Thyroid gland (tissue), 4 donors: ENCODE data around the gene AURKB. TPM values are rescaled to one million over a fixed set of nuclear protein-coding genes. Genes with fewer than 3 reads are reported as not detected.
A peak's percentile ranks its signal among the peaks of the same experiment; 100 is the strongest.
"Not testable (repeated sequence)": the region's sequence is repeated elsewhere in the genome, so short reads cannot be mapped to it uniquely, and the experiment has no call there.

Experiments used
- DNase-seq, 2 donors: peaks; one replicate each; pipeline ENCODE4 v3.0.0-alpha.2; 2019
- H3K27ac ChIP-seq, 3 donors: fragments of 200-600 bp; sonication (generic); 1 replicate in 2 of 3; 2 replicates in 1 of 3; pipeline ENCODE4 v1.5.1; 2016 to 2019; ENCODE audit warnings: mild to moderate bottlenecking in 1 of 3, moderate library complexity in 1 of 3
- H3K27me3 ChIP-seq: fragments of 200-600 bp; sonication (generic); one replicate; pipeline ENCODE4 v1.5.1; 2019
- H3K36me3 ChIP-seq, 2 donors: fragments of 200-600 bp; sonication (generic); one replicate each; pipeline ENCODE4 v1.5.1; 2016 to 2019
- H3K4me1 ChIP-seq, 2 donors: fragments of 200-600 bp; sonication (generic); one replicate each; pipeline ENCODE4 v1.5.1; 2017 to 2019
- H3K4me3 ChIP-seq, 3 donors: fragments of 200-600 bp; sonication (generic); replicated peaks in 1 of 3; 1 replicate in 2 of 3; 2 replicates in 1 of 3; pipeline ENCODE4 v1.5.1; 2016; ENCODE audit warnings: mild to moderate bottlenecking in 1 of 3
- H3K9me3 ChIP-seq: fragments of 200-600 bp; sonication (generic); one replicate; pipeline ENCODE4 v1.5.1; 2017
- CTCF ChIP-seq, 6 experiments: fragments of 200-600 bp in 3 of 6; fragments of 450-650 bp in 3 of 6; sonication (generic) in 3 of 6; IDR thresholded peaks; one replicate each; pipeline ENCODE4 v1.5.1; 2016 to 2019; ENCODE audit warnings: antibody characterized with exemption in 6 of 6, mild to moderate bottlenecking in 2 of 6, inconsistent platforms in 1 of 6, moderate library complexity in 1 of 6
- POLR2A ChIP-seq, 2 donors: fragments of 450-650 bp; IDR thresholded peaks; one replicate each; pipeline ENCODE4 v1.6.1; 2017; ENCODE audit warnings: antibody characterized with exemption in 2 of 2, mild to moderate bottlenecking in 2 of 2, moderate library complexity in 1 of 2
- WGBS, 2 donors: methylation state at CpG; one replicate each; pipeline ENCODE4 v1.1.5; 2017; 5-methylcytosine and 5-hydroxymethylcytosine counted together
- intact Hi-C: fragments of 100-400 bp; cut with DNase I; formaldehyde crosslinking; loops from one replicate; pipeline ENCODE4 v1.15.1; 2023
- total RNA-seq, 4 donors: library from RNA; depleted of rRNA; stranded (reverse); fragments of >200 nt; gene quantifications; one replicate each; pipeline ENCODE4 v1.2.3, GENCODE V29; 2016

Gene AURKB
- total RNA-seq, 4 donors from 2014 or later: 6.0 TPM; not detected in 3

GRCh38 chr17:8222630-8223355, 12.4 kb upstream of the AURKB start:
- intact Hi-C loops: loop anchor here (10.0 kb wide), 2 partner anchors 72 to 98 kb away; partner anchors contain the start of genes HES7 and SLC25A35
- Histone ChIP-seq H3K4me1 (peaks cover 8 to 18% of the 10 kb centered on the region in 2 donors), H3K27ac (peak overlapping the region; percentile 93 to 99 (median 98)), H3K9me3 (no peaks in the 10 kb centered on the region), H3K27me3 (no peaks in the 10 kb centered on the region), H3K36me3 (peaks cover 5 to 8% of the 10 kb centered on the region in 2 donors), H3K4me3 (peak overlapping the region; percentile 3 to 66 (median 25))
- DNase-seq: peak; percentile 95
- TF ChIP-seq POLR2A (IDR thresholded peaks at IDR 0.05): peak; percentile 48 to 89
- TF ChIP-seq CTCF (IDR thresholded peaks at IDR 0.05): no peak
- 0% methylated on average over 15 to 44 of the region's 49 CpGs for WGBS, 2 donors

- intact Hi-C loops: loop anchor here (10.0 kb wide), 2 partner anchors 72 to 98 kb away; partner anchors contain the start of genes HES7 and SLC25A35
Measured at GRCh38 chr17:8222380-8222629, 11.9 kb upstream of the AURKB start.

GRCh38 chr17:8221663-8222379, 11.4 kb upstream of the AURKB start:
- H3K4me1 ChIP-seq: peaks cover 8 to 18% of the 10 kb centered on the region in 2 donors
- no peaks in the 10 kb centered on the region for H3K9me3 ChIP-seq
- DNase-seq: peak; percentile 86 to 88
- H3K4me3 ChIP-seq: peak overlapping the region; percentile 17 to 89 (median 66)
- H3K27ac ChIP-seq: peak overlapping the region; percentile 93 to 99 (median 98)
- H3K36me3 ChIP-seq: no peaks in the 10 kb centered on the region
- intact Hi-C loops: loop anchor here (10.0 kb wide), 2 partner anchors 73 to 97 kb away; partner anchors contain the start of genes HES7 and SLC25A35
- H3K27me3 ChIP-seq: no peaks in the 10 kb centered on the region
- no peak for TF ChIP-seq CTCF (IDR thresholded peaks at IDR 0.05)
- no peak for TF ChIP-seq POLR2A (IDR thresholded peaks at IDR 0.05)
- 1% methylated on average over 39 to 40 of the region's 40 CpGs for WGBS, 2 donors

More at GRCh38 chr17:8222380-8222629, 11.9 kb upstream of the AURKB start:
- H3K27ac ChIP-seq: peak overlapping the region; percentile 93 to 99 (median 98)
- peak overlapping the region; percentile 3 to 66 (median 25) for H3K4me3 ChIP-seq
- peaks cover under 1 to 3% of the 10 kb centered on the region in 2 donors for H3K36me3 ChIP-seq
- TF ChIP-seq CTCF (IDR thresholded peaks at IDR 0.05) (no peak), POLR2A (IDR thresholded peaks at IDR 0.05) (no peak)
- 0 to 3% methylated on average over 6 to 9 of the region's 9 CpGs for WGBS, 2 donors
- DNase-seq: no peak
- no peaks in the 10 kb centered on the region for H3K27me3 ChIP-seq
- H3K4me1 ChIP-seq: peaks cover 8 to 18% of the 10 kb centered on the region in 2 donors
- no peaks in the 10 kb centered on the region for H3K9me3 ChIP-seq

GRCh38 chr17:8220783-8221662, 10.6 kb upstream of the AURKB start:
- DNase-seq: peak; percentile 92 to 94
- intact Hi-C loops: loop anchor here (10.0 kb wide), 2 partner anchors 74 to 96 kb away; partner anchors contain the start of genes HES7 and SLC25A35

GRCh38 chr17:8214000-8214399, 3.6 kb upstream of the AURKB start:
- H3K27me3 ChIP-seq, intact Hi-C loops, H3K4me1 ChIP-seq, DNase-seq, H3K36me3 ChIP-seq, H3K27ac ChIP-seq, H3K4me3 ChIP-seq, H3K9me3 ChIP-seq: not testable (repeated sequence)
- 77 to 82% methylated on average over 15 of the region's 15 CpGs for WGBS, 2 donors

More at GRCh38 chr17:8220783-8221662, 10.6 kb upstream of the AURKB start:
- Histone ChIP-seq H3K4me3 (peak overlapping the region; percentile 17 to 89 (median 66)), H3K9me3 (no peaks in the 10 kb centered on the region), H3K36me3 (no peaks in the 10 kb centered on the region), H3K27ac (peak overlapping the region; percentile 93 to 99 (median 98)), H3K27me3 (no peaks in the 10 kb centered on the region), H3K4me1 (peaks cover 8 to 18% of the 10 kb centered on the region in 2 donors)
- 2% methylated on average over 32 to 43 of the region's 45 CpGs for whole genome bisulfite sequencing, 2 donors
- TF ChIP-seq CTCF (IDR thresholded peaks at IDR 0.05) (peak in 1 of 6 experiments; percentile 4), POLR2A (IDR thresholded peaks at IDR 0.05) (peak in 1 of 2 donors; percentile 36)
